ENCODE data around the gene DTX4. TPM values are rescaled to one million over a fixed set of nuclear protein-coding genes. Genes with fewer than 3 reads are reported as not detected.

DTX4 gene
- total RNA-seq, 1 donor from 2014 or later = 7.4 TPM

DNA sequence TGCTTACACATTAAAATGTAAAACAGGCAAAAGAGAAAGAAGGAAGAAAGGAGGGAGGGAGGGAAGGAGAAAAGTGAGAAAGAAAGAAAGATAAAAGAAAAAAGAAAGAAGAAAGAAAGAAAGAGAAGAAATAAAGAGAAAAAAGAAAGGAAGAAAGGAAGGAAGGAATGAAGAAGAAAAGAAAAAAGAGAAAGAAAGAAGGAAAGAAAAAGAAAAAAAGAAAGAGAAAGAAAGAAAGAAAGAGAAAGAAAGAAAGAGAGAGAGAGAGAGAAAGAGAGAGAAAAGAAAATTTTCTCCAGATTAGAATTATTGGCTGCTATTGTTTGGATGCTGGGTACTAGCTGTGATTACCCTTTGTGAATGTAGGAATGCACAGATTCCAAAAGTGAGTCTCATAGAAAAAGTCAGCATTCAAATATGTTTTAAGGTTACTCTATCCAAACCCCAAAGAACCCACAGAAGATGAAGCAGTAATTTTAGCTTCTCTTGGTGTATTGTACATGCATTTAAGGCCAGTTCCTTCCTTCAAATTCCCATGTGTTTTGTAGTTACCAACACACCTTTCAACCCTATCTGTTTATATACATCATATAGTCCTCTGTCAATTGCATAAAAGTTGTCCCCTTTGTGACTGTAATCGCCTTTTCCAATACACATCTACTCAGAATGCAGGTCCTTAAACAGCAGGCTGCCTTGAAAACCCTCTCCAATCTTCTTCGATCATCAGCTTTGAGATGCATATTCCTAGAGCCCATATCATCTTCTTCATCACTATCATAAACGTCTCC lies 30.1 kb upstream of the DTX4 start:
- no peak for DNase-seq (ENCODE audit: low read depth)
- no peaks in the 10 kb centered on the region for H3K36me3 ChIP-seq (ENCODE audit: control insufficient read depth, insufficient read depth, low read length)
- H3K27me3 ChIP-seq (ENCODE audit: control insufficient read depth, insufficient read depth, low read length) = no peaks in the 10 kb centered on the region
- H3K4me3 ChIP-seq (ENCODE audit: low read depth, low read length) = peak overlapping the region; percentile 73
- TF ChIP-seq, protein P1, sequence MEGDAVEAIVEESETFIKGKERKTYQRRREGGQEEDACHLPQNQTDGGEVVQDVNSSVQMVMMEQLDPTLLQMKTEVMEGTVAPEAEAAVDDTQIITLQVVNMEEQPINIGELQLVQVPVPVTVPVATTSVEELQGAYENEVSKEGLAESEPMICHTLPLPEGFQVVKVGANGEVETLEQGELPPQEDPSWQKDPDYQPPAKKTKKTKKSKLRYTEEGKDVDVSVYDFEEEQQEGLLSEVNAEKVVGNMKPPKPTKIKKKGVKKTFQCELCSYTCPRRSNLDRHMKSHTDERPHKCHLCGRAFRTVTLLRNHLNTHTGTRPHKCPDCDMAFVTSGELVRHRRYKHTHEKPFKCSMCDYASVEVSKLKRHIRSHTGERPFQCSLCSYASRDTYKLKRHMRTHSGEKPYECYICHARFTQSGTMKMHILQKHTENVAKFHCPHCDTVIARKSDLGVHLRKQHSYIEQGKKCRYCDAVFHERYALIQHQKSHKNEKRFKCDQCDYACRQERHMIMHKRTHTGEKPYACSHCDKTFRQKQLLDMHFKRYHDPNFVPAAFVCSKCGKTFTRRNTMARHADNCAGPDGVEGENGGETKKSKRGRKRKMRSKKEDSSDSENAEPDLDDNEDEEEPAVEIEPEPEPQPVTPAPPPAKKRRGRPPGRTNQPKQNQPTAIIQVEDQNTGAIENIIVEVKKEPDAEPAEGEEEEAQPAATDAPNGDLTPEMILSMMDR (IDR thresholded peaks at IDR 0.05; ENCODE audit: insufficient read depth, low read length, poor library complexity, severe bottlenecking) = no peak

DNA sequence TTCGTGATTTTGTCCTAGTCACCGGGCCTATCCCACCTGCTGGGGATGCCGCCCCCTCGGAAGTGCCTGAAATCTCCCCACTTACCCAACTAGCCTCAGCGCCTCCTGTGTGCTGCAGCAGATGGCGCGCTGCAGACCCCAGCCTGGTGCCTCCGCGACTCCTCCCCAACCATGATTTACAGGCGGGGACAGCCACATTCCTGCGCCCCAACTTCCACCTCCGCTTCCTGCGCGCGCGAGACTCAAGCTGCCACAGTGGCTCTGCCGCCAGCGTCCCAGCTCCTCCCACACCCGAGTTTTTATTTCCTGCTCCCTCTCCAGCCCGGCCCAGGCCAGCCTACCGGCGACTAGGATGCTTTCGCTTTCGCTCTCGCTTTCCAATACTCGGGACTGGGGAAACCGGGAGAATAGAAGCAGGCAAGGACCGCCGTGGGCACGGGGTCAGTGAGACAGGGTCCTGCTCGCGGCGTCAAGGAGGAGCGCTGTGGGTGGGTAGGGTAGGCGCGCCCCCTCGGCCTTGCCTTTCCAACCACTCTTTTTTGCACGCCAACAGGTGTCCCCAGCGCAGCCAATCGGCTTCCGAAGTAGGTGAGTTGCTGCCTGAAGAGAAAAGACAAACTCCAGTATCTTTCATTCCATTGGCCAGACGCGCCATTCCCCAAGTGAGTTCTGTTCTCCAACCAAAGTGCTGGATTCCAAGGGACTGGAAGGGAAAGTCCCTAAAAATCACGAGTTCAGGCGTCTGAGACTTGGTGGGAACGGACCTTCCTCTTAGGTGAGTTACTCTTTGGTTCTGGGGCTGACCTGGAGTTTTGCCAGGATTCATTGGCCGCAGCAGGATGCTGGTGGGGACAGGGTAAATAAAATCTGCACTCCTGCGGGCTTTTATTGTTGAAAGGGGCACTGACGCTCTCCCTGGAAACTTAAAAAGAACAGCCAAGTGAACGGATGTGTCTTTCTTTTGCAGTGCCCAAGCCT lies 29.1 kb upstream of the DTX4 start, which contains the start of gene FAM111A:
Gene FAM111A, plus strand, starts transcription at position 327 of the 978 bp plus-strand sequence. CDS start 6,017 bp downstream, outside the sequence.
- peak; percentile 82 for DNase-seq (ENCODE audit: low read depth)
- Histone ChIP-seq H3K4me3 (ENCODE audit: low read depth, low read length) (peak within 1 kb of the TSS; percentile 73), H3K36me3 (ENCODE audit: control insufficient read depth, insufficient read depth, low read length) (no peaks in the 10 kb centered on the region), H3K27me3 (ENCODE audit: control insufficient read depth, insufficient read depth, low read length) (no peaks in the 10 kb centered on the region)
- TF ChIP-seq, protein P1 (IDR thresholded peaks at IDR 0.05; ENCODE audit: insufficient read depth, low read length, poor library complexity, severe bottlenecking) = peak; percentile 43

DNA sequence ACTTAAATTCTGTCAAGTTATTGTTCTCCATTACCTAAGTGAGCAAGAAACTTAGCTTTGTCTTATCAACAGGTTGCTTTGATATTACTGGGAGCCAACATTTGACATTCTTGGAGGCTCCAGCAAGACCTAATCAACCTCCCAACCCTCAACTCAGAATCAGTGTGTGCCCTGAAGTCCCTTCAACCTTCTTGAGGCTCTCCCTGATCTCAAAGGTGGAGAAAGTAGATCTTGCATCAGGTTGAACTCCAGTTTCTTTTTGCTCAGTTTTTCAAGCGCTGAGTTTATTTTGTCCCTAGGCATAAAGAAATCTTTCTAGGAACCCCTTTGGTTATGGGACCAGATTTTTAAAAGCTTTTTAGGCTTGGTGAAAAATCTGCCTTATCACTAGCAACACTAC lies 27.8 kb upstream of the DTX4 start:
- Histone ChIP-seq H3K36me3 (ENCODE audit: control insufficient read depth, insufficient read depth, low read length) (no peaks in the 10 kb centered on the region), H3K27me3 (ENCODE audit: control insufficient read depth, insufficient read depth, low read length) (no peaks in the 10 kb centered on the region), H3K4me3 (ENCODE audit: low read depth, low read length) (no peak overlapping the region)
- DNase-seq (ENCODE audit: low read depth) = no peak
- TF ChIP-seq, protein P1 (IDR thresholded peaks at IDR 0.05; ENCODE audit: insufficient read depth, low read length, poor library complexity, severe bottlenecking) = no peak

DNA sequence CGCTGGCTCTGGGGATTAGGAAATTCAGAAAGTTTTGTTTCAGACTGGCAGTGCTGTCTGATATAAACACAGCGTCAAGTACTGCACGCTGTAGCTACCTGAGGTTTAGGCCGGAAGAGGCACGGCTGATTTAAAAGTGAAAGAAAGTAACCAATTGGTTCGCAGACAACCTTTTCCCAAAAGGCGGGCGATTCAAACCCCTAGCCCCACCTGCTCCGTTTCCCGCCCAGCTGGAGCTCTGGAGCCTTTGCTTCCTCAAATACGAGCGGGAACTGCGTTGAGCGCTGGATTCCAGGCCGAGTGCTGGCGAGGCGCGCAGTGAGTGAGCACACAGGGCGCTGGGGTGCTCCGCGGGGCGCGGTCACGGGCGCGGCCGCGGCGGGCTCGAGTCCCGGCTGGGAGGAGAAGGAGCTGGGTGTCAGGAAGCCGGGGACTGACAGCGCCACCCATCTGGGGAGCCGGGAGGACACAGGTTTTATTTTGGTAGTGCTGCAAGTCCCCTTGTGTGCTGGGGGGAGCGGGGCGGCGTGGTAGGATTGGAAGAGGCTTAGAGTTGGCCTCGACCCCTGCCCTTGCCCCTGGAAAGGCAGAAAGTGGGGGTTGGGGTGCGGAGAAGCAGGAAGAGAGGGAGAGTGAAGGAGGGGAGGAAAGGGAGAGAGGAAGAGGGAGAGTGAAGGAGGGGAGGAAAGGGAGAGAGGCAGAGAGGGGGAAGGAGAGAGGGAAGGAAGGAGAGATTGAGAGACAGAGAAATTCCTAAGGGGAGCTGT lies 27.2 kb upstream of the DTX4 start:
- DNase-seq (ENCODE audit: low read depth) = peak; percentile 53
- no peaks in the 10 kb centered on the region for H3K36me3 ChIP-seq (ENCODE audit: control insufficient read depth, insufficient read depth, low read length)
- H3K4me3 ChIP-seq (ENCODE audit: low read depth, low read length) = peak overlapping the region; percentile 52
- TF ChIP-seq, protein P1 (IDR thresholded peaks at IDR 0.05; ENCODE audit: insufficient read depth, low read length, poor library complexity, severe bottlenecking) = no peak
- no peaks in the 10 kb centered on the region for H3K27me3 ChIP-seq (ENCODE audit: control insufficient read depth, insufficient read depth, low read length)

DNA sequence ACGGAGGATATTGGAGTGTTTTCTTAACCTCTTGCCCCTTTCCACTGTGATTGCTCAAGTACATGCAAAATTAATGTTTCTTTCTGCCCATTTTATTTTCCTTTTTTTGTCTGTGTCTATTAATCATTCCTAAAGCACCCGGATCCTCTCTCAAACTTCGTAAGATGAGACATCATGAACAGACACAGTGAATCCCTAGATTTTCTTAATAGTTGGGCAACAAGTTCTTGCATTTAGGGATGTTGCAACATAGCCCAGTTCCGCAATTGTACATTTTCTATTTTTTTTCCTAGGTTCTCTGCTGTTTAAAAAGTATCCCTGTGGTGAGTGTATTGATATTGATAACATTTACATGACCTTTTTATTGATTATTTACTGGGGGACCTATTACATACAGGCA lies 26.4 kb upstream of the DTX4 start:
- H3K4me3 ChIP-seq (ENCODE audit: low read depth, low read length) = peak overlapping the region; percentile 52
- H3K27me3 ChIP-seq (ENCODE audit: control insufficient read depth, insufficient read depth, low read length) = no peaks in the 10 kb centered on the region
- TF ChIP-seq, protein P1 (IDR thresholded peaks at IDR 0.05; ENCODE audit: insufficient read depth, low read length, poor library complexity, severe bottlenecking) = no peak
- DNase-seq (ENCODE audit: low read depth) = no peak
- no peaks in the 10 kb centered on the region for H3K36me3 ChIP-seq (ENCODE audit: control insufficient read depth, insufficient read depth, low read length)

Data from kidney epithelial cell (primary cell).